OCI-LY7 (cell line): ENCODE measurements around the gene NUDT3.

ENCODE experiments used
- CTCF ChIP-seq: fragments of 200-600 bp; sonication (generic); conservative IDR thresholded peaks from 2 replicates; pipeline ENCODE4 v1.5.1; 2014; ENCODE audit warnings: mild to moderate bottlenecking, antibody characterized with exemption, low read length, moderate library complexity, mixed read lengths
- EZH2phosphoT487 ChIP-seq: fragments of 200-600 bp; sonication (generic); IDR thresholded peaks from 2 replicates; pipeline ENCODE4 v1.6.1; 2018; ENCODE audit warnings: low read depth, borderline replicate concordance, mild to moderate bottlenecking, mixed run types, antibody characterized with exemption, low read length, moderate library complexity, mixed read lengths

GRCh38 chr6:34342247-34342646 is 50.2 kb downstream of the NUDT3 start:
- no peak for TF ChIP-seq CTCF
- no peak for TF ChIP-seq EZH2phosphoT487
